A549 (cell line): ENCODE results near the gene ZNF133. TPM values are rescaled to one million over a fixed set of nuclear protein-coding genes. Genes with fewer than 3 reads are reported as not detected.
A peak's percentile ranks its signal among the peaks of the same experiment; 100 is the strongest.
"Not testable (repeated sequence)": the region's sequence is repeated elsewhere in the genome, so short reads cannot be mapped to it uniquely, and the experiment has no call there.

Experiments used
- ATAC-seq, 2 experiments: fragments of 200-7000 bp in 1 of 2; fragments of >200 bp in 1 of 2; cut with Nextera tagmentation in 1 of 2; cut with Tn5 transposase in 1 of 2; 3 replicates each; pipeline versions ENCODE4 v1.8.0 to v1.9.1; 2018 to 2020; ENCODE audit warnings: mild to moderate bottlenecking in 1 of 2, moderate library complexity in 1 of 2
- CTCF ChIA-PET: fragments of 300-600 bp; sonication (Branson Sonifier 250); formaldehyde crosslinking; extraction: SDS; loops from one replicate; lab custom pipeline; 2021; ENCODE audit warnings: antibody characterized with exemption, inconsistent platforms; lab: Yijun Ruan, JAX
- POLR2A ChIA-PET: fragments of 350-600 bp; formaldehyde crosslinking; extraction: SDS; loops from one replicate; lab custom pipeline; 2021; ENCODE audit warnings: antibody characterized with exemption, inconsistent platforms; lab: Yijun Ruan, JAX
- DNase-seq, 2 experiments: peaks; one replicate each; pipeline versions ENCODE4 v3.0.0 to v3.0.0-alpha.2; 2011 to 2016; ENCODE audit warnings: low read depth in 1 of 2, low spot score in 1 of 2
- FAIRE-seq: peaks from 2 replicates; lab custom pipeline; 2011; peaks lifted over from hg19 to GRCh38; lab: Jason Lieb, UNC
- H3K27ac ChIP-seq, 2 experiments: fragments of >200 bp; sonication (Bioruptor Twin); formaldehyde crosslinking; 3 replicates each; pipeline ENCODE4 v1.5.1; 2016 to 2017
- H3K4me1 ChIP-seq: fragments of >200 bp; sonication (Bioruptor Twin); formaldehyde crosslinking; 3 replicates; pipeline ENCODE4 v1.6.1; 2016
- H3K4me2 ChIP-seq: fragments of >200 bp; sonication (Bioruptor Twin); formaldehyde crosslinking; 3 replicates; pipeline ENCODE4 v1.6.1; 2016
- H3K4me3 ChIP-seq: fragments of >200 bp; sonication (Bioruptor Twin); formaldehyde crosslinking; 3 replicates; pipeline ENCODE4 v1.5.1; 2016
- H3K9me3 ChIP-seq: fragments of >200 bp; sonication (Bioruptor Twin); formaldehyde crosslinking; 3 replicates; pipeline ENCODE4 v1.6.1; 2016
- BHLHE40 ChIP-seq: IDR thresholded peaks from 2 replicates; pipeline ENCODE4 v1.6.1; 2012; ENCODE audit warnings: low read depth, low read length, inconsistent platforms
- CEBPB ChIP-seq, 2 experiments: fragments of >200 bp in 1 of 2; sonication (Bioruptor Twin) in 1 of 2; formaldehyde crosslinking in 1 of 2; IDR thresholded peaks; 2 replicates each; pipeline ENCODE4 v1.6.1; 2012 to 2016
- CHD2 ChIP-seq: fragments of 150-350 bp; IDR thresholded peaks from 2 replicates; pipeline ENCODE4 v1.6.1; 2014; ENCODE audit warnings: low read length; ENCODE audit not compliant: partially characterized antibody
- EHF ChIP-seq: fragments of 250-450 bp; sonication (Bioruptor Pico); IDR thresholded peaks from 2 replicates; pipeline ENCODE4 v1.5.0; 2020; ENCODE audit warnings: mild to moderate bottlenecking
- EHMT2 ChIP-seq: fragments of 200-600 bp; sonication (generic); IDR thresholded peaks from 2 replicates; pipeline ENCODE4 v1.6.1; 2016; ENCODE audit warnings: antibody characterized with exemption, low read depth, mild to moderate bottlenecking, moderate library complexity
- HOXB13 ChIP-seq: fragments of 250-450 bp; sonication (Bioruptor Pico); IDR thresholded peaks from 2 replicates; pipeline ENCODE4 v1.5.0; 2020; ENCODE audit warnings: low read depth, mild to moderate bottlenecking, moderate library complexity
- JUN ChIP-seq, 2 experiments: fragments of >200 bp; sonication (Bioruptor Twin); formaldehyde crosslinking; IDR thresholded peaks; 2 replicates in 1 of 2; 3 replicates in 1 of 2; pipeline ENCODE4 v1.6.1; 2016 to 2017
- NR3C1 ChIP-seq: fragments of >200 bp; sonication (Bioruptor Twin); formaldehyde crosslinking; IDR thresholded peaks from 3 replicates; pipeline ENCODE4 v1.6.1; 2017
- PHF8 ChIP-seq: fragments of 200-600 bp; sonication (generic); IDR thresholded peaks from 2 replicates; pipeline ENCODE4 v1.6.1; 2016; ENCODE audit warnings: low read depth, mild to moderate bottlenecking, antibody characterized with exemption, moderate library complexity, borderline replicate concordance
- POLR2A ChIP-seq: IDR thresholded peaks from 2 replicates; pipeline ENCODE4 v1.6.1; 2012; ENCODE audit warnings: mild to moderate bottlenecking, low read length
- RAD21 ChIP-seq, 2 experiments: fragments of >200 bp in 1 of 2; sonication (Bioruptor Twin) in 1 of 2; formaldehyde crosslinking in 1 of 2; IDR thresholded peaks in 1 of 2; conservative IDR thresholded peaks in 1 of 2; 2 replicates in 1 of 2; 3 replicates in 1 of 2; pipeline ENCODE4 v1.6.1; 2012 to 2018; ENCODE audit warnings: inconsistent platforms in 1 of 2
- RARB ChIP-seq: fragments of 250-450 bp; sonication (Bioruptor Pico); IDR thresholded peaks from 2 replicates; pipeline ENCODE4 v1.8.0; 2021; ENCODE audit warnings: mild to moderate bottlenecking, moderate library complexity
- RCOR1 ChIP-seq: fragments of 150-350 bp; IDR thresholded peaks from 2 replicates; pipeline ENCODE4 v1.6.1; 2014; ENCODE audit warnings: antibody characterized with exemption, low read length, low read depth
- RNF2 ChIP-seq: fragments of 200-600 bp; sonication (generic); IDR thresholded peaks from 2 replicates; pipeline ENCODE4 v1.6.1; 2016; ENCODE audit warnings: low read depth, mild to moderate bottlenecking, antibody characterized with exemption, moderate library complexity, borderline replicate concordance
- SMC3 ChIP-seq: fragments of >200 bp; sonication (Bioruptor Twin); formaldehyde crosslinking; IDR thresholded peaks from 3 replicates; pipeline ENCODE4 v1.6.1; 2018; ENCODE audit warnings: inconsistent platforms
- ZFP36 ChIP-seq: fragments of 450-650 bp; IDR thresholded peaks from 2 replicates; pipeline ENCODE4 v1.6.1; 2014; ENCODE audit warnings: borderline replicate concordance; ENCODE audit not compliant: partially characterized antibody
- WGBS: methylation state at CpG from one replicate; pipeline ENCODE4 v1.1.6; 2017; ENCODE audit errors: missing lambda C conversion rate; 5-methylcytosine and 5-hydroxymethylcytosine counted together
- polyA plus RNA-seq, 4 experiments: library from polyadenylated mRNA; depleted of rRNA in 3 of 4; stranded (reverse); fragments of >200 nt; fragmentation: RNase III in 1 of 4; extraction: RNeasy Plus Mini Kit Qiagen cat#74134 plus additional on column Dnase treatment in 1 of 4; gene quantifications; 2 replicates in 3 of 4; 3 replicates in 1 of 4; pipeline ENCODE4 v1.2.3, GENCODE V29; 2011 to 2017
- TF ChIP-seq, protein P1 (sequence below): IDR thresholded peaks from 2 replicates; pipeline ENCODE4 v1.6.1; 2012
- TF ChIP-seq, protein P2 (sequence below): fragments of >200 bp; sonication (Bioruptor Twin); formaldehyde crosslinking; IDR thresholded peaks from 3 replicates; pipeline ENCODE4 v1.5.1; 2016

Gene ZNF133
- polyA plus RNA-seq, 2 of the 4 experiments (the other 2 are of a cell fraction) = 9.8 to 11.6 TPM

DNA sequence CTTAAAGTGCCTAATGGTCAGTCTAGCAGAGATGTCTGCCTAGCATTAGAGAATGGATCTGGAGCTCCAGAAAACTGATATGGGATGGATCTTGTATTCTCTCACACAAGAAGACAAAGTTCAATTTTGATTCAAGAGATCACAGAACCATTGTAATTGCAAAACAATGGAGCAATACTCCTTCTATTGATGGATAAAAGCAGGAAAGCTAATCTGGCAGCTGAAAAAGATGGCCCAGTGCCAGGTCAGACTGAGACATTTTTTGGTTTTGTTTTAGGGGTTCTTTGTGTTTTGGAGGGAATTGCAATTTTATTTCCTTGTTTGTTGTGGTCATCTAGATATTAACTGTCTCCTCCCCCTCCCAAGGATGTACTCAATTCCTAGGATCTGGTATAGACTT lies 14.6 kb upstream of the ZNF133 start:
- TF ChIP-seq POLR2A (no peak), NR3C1 (no peak), PHF8 (no peak), EHMT2 (no peak)
- POLR2A ChIA-PET = no interaction called here
- no peak for ATAC-seq
- Histone ChIP-seq H3K4me1 (no peaks in the 10 kb centered on the region), H3K9me3 (no peaks in the 10 kb centered on the region), H3K27ac (no peak overlapping the region), H3K4me3 (no peak overlapping the region), H3K4me2 (no peak overlapping the region)
- no peak for DNase-seq
- CTCF ChIA-PET = interaction anchor here (1.1 to 1.5 kb wide), 2 partner anchors 14 to 337 kb away, joined by 3 read pairs; partner anchors contain the start of gene ZNF133
- peak; percentile 68 for FAIRE-seq

DNA sequence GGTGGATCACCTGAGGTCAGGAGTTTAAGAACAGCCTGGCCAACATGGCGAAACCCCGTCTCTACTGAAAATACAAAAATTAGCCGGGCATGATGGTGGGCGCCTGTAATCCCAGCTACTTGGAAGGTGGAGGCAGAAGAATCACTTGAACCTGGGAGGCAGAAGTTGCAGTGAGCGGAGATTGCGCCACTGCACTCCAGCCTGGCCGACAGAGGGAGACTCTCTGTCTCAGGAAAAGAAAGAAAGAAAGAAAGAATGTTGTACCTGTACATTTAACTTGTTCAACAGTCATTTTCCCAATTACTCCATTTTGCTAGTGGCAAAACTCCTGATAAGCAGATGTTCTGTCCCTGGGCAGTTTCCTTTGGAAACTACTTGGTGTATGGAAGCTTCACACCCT lies 12.4 kb upstream of the ZNF133 start:
- H3K9me3 ChIP-seq, POLR2A ChIA-PET, H3K4me2 ChIP-seq, H3K4me1 ChIP-seq, ATAC-seq, H3K27ac ChIP-seq, DNase-seq, H3K4me3 ChIP-seq, FAIRE-seq: not testable (repeated sequence)
- CTCF ChIA-PET = interaction anchor here (0.6 to 3.2 kb wide), 42 partner anchors 8 to 772 kb away, joined by 3 to 27 read pairs (median 4); partner anchors contain the start of gene MGME1
- WGBS = 76% methylated on average over 7 of the region's 7 CpGs
- peak in 1 of 2 experiments; percentile 52; a peak in 2 of 4 replicates for TF ChIP-seq CEBPB (IDR thresholded peaks at IDR 0.05)

DNA sequence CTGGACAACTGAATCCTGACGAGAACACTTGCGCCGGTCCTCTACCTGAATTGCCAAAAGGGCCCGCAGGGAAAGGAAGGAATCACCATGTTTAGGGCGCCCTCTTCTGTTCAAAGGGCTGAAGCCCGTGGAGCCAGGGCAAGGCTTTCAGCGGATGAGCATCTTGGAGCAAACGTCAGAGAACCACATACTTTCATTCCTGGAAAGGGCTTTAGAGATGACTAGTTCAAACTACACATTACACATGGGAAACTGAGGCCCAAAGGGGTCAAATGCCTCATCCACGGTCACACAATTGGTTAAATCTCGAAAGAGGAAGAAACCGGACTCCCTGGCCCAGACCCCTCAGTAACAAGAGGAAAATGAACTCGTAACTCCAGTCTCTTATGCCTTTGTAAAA lies 11.5 kb upstream of the ZNF133 start:
- ATAC-seq (peak; percentile 97), FAIRE-seq (peak; percentile 93), DNase-seq (peak; percentile 77 to 78)
- POLR2A ChIA-PET = no interaction called here
- peak overlapping the region; percentile 44 for H3K4me2 ChIP-seq
- peak; percentile 88 for TF ChIP-seq SMC3
- TF ChIP-seq ZFP36 = no peak
- TF ChIP-seq, protein P1, sequence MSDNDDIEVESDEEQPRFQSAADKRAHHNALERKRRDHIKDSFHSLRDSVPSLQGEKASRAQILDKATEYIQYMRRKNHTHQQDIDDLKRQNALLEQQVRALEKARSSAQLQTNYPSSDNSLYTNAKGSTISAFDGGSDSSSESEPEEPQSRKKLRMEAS = no peak
- TF ChIP-seq, protein P2, sequence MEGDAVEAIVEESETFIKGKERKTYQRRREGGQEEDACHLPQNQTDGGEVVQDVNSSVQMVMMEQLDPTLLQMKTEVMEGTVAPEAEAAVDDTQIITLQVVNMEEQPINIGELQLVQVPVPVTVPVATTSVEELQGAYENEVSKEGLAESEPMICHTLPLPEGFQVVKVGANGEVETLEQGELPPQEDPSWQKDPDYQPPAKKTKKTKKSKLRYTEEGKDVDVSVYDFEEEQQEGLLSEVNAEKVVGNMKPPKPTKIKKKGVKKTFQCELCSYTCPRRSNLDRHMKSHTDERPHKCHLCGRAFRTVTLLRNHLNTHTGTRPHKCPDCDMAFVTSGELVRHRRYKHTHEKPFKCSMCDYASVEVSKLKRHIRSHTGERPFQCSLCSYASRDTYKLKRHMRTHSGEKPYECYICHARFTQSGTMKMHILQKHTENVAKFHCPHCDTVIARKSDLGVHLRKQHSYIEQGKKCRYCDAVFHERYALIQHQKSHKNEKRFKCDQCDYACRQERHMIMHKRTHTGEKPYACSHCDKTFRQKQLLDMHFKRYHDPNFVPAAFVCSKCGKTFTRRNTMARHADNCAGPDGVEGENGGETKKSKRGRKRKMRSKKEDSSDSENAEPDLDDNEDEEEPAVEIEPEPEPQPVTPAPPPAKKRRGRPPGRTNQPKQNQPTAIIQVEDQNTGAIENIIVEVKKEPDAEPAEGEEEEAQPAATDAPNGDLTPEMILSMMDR = peak; percentile 94
- TF ChIP-seq RAD21 (conservative IDR thresholded peaks at IDR 0.05 in 1 of 2, IDR thresholded peaks at IDR 0.05 in 1 of 2) = peak; percentile 93 to 95
- H3K27ac ChIP-seq = no peak overlapping the region
- no peaks in the 10 kb centered on the region for H3K9me3 ChIP-seq
- WGBS = 18% methylated on average over 12 of the region's 12 CpGs
- no peak overlapping the region for H3K4me3 ChIP-seq
- H3K4me1 ChIP-seq = no peaks in the 10 kb centered on the region
- CTCF ChIA-PET = interaction anchor here (0.6 to 3.2 kb wide), 37 partner anchors 9 to 773 kb away, joined by 3 to 27 read pairs (median 4); partner anchors contain the start of gene MGME1

DNA sequence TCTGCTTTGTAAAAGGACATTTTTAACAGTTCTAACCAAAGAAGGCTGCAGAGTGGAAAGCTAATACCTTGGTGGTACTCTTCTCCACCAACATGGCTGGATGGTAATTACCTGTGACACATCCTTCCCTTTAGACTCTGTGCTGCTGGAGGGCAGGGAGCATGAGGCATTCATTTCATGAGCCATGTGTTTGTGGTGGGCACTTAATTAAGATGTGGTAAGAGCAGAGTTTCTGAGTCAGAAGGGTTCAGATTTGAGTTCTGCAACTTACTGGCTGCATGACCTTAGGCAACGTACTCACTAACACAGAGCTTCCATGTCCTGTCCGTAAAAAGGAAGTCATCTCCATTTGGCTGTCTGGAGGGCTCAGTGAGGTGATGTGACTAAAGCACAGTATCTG lies 9.1 kb upstream of the ZNF133 start:
- no peak overlapping the region for H3K27ac ChIP-seq
- no peak overlapping the region for H3K4me2 ChIP-seq
- no peaks in the 10 kb centered on the region for H3K4me1 ChIP-seq
- DNase-seq (no peak), ATAC-seq (no peak), FAIRE-seq (no peak)
- ChIA-PET POLR2A (interaction anchor here (1.5 kb wide), 1 partner anchor 9 kb away, joined by 4 read pairs; the partner anchor contains the start of gene ZNF133), CTCF (interaction anchor here (0.6 kb wide), 1 partner anchor 240 kb away, joined by 3 read pairs; no protein-coding TSS in a partner anchor)
- H3K9me3 ChIP-seq = peaks cover 3% of the 10 kb centered on the region
- no peak overlapping the region for H3K4me3 ChIP-seq
- 63% methylated on average over 2 of the region's 2 CpGs for WGBS
- TF ChIP-seq RCOR1 = no peak
- no peak for TF ChIP-seq BHLHE40
- TF ChIP-seq JUN (IDR thresholded peaks at IDR 0.05) = no peak
- no peak for TF ChIP-seq RNF2
- TF ChIP-seq RARB = no peak
- no peak for TF ChIP-seq PHF8
- TF ChIP-seq HOXB13 (CRISPR knock-in tag) = no peak
- TF ChIP-seq CHD2 = no peak
- no peak for TF ChIP-seq EHF
- no peak for TF ChIP-seq CEBPB (IDR thresholded peaks at IDR 0.05)
